Neural progenitor cell (in vitro differentiated cells): ENCODE measurements around the gene MUC22.

Experiments used
- EZH2 ChIP-seq: fragments of 200-600 bp; sonication (generic); IDR thresholded peaks from 2 replicates; pipeline ENCODE4 v1.6.1; 2017; ENCODE audit warnings: antibody characterized with exemption, mild to moderate bottlenecking, moderate library complexity
- EZH2phosphoT487 ChIP-seq: fragments of 200-600 bp; sonication (generic); IDR thresholded peaks from 2 replicates; pipeline ENCODE4 v1.6.1; 2017; ENCODE audit warnings: antibody characterized with exemption
- TF ChIP-seq, protein P1 (sequence below): fragments of 200-600 bp; sonication (generic); IDR thresholded peaks from 2 replicates; pipeline ENCODE4 v1.5.1; 2017; ENCODE audit warnings: antibody characterized with exemption, mild to moderate bottlenecking

DNA sequence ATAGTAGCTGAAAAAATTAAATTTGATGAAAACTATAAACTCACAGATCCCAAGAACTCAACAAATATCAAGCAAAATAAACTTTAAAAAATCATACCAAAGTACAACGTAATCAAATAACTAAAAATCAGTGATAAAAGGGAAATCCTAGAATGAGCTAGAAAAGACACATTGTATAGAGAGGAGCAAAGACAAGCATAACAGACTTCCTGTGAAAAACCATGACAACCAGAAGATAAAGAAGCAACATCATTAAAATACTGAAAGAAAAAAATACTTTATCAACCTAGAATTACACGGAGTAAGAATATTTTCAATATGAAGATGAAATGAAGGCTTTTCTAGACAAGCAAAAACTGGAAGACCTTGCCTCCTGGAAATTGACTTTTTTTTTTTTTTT lies 9.8 kb downstream of the MUC22 start:
- TF ChIP-seq, protein P1, sequence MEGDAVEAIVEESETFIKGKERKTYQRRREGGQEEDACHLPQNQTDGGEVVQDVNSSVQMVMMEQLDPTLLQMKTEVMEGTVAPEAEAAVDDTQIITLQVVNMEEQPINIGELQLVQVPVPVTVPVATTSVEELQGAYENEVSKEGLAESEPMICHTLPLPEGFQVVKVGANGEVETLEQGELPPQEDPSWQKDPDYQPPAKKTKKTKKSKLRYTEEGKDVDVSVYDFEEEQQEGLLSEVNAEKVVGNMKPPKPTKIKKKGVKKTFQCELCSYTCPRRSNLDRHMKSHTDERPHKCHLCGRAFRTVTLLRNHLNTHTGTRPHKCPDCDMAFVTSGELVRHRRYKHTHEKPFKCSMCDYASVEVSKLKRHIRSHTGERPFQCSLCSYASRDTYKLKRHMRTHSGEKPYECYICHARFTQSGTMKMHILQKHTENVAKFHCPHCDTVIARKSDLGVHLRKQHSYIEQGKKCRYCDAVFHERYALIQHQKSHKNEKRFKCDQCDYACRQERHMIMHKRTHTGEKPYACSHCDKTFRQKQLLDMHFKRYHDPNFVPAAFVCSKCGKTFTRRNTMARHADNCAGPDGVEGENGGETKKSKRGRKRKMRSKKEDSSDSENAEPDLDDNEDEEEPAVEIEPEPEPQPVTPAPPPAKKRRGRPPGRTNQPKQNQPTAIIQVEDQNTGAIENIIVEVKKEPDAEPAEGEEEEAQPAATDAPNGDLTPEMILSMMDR: no peak
- no peak for TF ChIP-seq EZH2phosphoT487
- no peak for TF ChIP-seq EZH2
